Stimulated activated CD4-positive, alpha-beta T cell treated with anti-CD3 and anti-CD28 coated beads, Interleukin-4, amount 100 ng/mL, for 1 hour (primary cell): Measurements from ENCODE around the gene SLC38A4.
"Not testable (repeated sequence)": the region's sequence is repeated elsewhere in the genome, so short reads cannot be mapped to it uniquely, and the experiment has no call there.

Experiments used
- DNase-seq: peaks from one replicate; pipeline ENCODE4 v3.0.0-alpha.2; 2020

The SLC38A4 gene, protein sequence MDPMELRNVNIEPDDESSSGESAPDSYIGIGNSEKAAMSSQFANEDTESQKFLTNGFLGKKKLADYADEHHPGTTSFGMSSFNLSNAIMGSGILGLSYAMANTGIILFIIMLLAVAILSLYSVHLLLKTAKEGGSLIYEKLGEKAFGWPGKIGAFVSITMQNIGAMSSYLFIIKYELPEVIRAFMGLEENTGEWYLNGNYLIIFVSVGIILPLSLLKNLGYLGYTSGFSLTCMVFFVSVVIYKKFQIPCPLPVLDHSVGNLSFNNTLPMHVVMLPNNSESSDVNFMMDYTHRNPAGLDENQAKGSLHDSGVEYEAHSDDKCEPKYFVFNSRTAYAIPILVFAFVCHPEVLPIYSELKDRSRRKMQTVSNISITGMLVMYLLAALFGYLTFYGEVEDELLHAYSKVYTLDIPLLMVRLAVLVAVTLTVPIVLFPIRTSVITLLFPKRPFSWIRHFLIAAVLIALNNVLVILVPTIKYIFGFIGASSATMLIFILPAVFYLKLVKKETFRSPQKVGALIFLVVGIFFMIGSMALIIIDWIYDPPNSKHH

DNA sequence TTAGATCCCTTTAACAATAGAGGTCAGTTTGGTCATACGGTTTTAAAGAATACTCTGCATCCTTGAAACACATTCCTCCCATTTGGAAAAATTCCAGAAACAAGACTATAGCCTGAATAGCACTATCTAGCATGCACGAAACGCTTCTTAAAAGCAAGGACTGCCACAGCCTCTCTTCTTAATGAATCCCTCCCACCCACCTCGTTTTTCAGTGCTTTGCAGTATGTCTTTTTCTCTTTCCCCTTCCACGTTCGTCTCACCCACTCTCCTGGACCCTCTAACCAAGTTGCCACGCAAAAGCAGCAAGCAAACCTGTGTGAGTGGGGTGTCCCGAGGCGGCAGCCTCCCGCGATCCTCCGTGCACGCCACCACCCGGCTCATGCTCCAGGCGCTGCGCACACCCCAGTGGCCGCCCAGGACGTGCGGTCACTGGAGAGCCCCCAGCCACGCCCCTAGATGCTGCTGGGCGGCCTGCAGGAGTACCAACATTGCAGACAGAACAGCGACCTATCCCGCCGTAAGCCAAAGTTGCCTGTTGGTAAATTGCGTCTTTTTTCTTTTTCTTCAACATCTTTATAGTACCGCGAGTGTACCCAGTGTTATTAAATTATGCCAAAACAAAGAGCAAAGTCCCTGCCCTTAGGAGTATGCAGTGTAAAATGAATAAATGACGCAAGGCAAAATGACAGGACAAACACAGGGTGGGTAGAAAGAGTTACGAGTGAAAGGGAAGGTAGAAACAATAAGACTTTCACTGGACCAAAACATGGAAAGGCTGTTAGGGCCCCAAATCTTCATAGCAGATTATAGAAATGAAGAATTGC lies at the start of gene SLC38A4:
Gene SLC38A4, minus strand, starts transcription at position 407 of the 824 bp plus-strand sequence. CDS start 32,926 bp downstream, outside the sequence.
- no peak for DNase-seq

- DNase-seq, result no peak
Observed at GRCh38 chr12:46875095-46875494, 49.3 kb upstream of the SLC38A4 start.

- DNase-seq, result no peak
Observed at GRCh38 chr12:46874642-46875041, 48.8 kb upstream of the SLC38A4 start.

- DNase-seq, result no peak
Observed at GRCh38 chr12:46872135-46872534, 46.3 kb upstream of the SLC38A4 start.

DNA sequence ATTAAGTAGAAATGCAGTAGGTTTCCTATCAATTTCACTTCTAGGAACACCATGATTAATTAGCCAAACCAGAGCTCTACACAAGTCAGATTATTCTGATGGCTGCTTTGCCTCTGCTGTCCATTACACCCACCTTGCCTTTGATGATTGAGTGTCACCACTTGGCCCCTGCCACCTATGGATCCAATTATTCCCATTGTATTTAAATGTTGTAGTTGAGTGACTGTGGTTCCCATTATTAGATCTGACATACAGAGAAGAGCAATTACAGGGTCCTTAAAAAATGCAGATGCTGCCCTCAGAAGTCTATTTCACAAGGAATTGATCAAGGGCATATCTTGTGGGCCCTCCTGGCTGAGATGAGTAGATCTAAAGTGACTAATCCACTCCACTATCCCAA lies 39.5 kb upstream of the SLC38A4 start:
- no peak for DNase-seq

DNA sequence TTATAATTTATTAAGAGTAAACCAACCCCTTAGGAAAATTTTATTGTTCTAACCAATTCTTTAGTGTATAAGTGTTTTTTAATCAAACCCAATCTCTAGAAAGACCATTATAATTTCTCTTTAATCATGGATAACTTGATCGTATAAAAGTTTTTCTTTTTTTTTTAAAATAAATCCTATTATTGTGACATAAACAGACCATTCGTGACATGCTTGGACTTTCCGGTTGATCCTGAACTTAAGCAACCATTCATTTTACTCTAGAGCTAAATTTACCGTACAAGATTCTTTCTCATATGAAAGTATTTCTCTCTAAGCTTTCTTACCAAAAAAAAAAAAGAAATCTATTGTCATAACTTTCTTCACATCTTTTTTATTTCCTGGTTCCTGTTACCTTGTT lies 32.6 kb upstream of the SLC38A4 start:
- DNase-seq, result no peak

- DNase-seq, result no peak
Observed at GRCh38 chr12:46857486-46857885, 31.7 kb upstream of the SLC38A4 start.

- DNase-seq, result no peak
Observed at GRCh38 chr12:46855760-46856159, 30.0 kb upstream of the SLC38A4 start.

DNA sequence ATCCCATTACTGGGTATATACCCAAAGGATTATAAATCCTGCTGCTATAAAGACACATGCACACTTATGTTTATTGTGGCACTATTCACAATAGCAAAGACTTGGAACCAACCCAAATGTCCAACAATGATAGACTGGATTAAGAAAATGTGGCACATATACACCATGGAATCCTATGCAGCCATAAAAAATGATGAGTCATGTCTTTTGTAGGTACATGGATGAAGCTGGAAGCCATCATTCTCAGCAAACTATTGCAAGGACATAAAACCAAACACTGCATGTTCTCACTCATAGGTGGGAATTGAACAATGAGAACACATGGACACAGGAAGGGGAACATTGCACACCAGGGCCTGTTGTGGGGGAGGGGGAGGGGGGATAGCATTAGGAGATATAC lies 28.4 kb upstream of the SLC38A4 start:
- DNase-seq, result not testable (repeated sequence)

DNA sequence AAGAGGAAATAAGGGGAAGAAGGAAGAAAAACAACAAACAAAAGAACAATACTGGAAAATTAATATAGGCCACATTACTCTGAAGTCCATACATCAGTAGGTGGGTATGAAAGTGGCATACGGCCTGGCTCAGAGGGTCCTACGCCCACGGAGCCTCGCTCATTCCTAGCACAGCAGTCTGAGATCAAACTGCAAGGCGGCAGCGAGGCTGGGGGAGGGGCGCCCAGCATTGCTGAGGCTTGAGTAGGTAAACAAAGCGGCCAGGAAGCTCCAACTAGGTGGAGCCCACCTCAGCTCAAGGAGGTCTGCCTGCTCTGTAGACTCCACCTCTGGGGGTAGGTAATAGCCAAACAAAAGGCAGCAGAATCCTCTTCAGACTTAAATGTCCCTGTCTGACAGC lies 23.0 kb upstream of the SLC38A4 start:
- not testable (repeated sequence) for DNase-seq

GRCh38 chr12:46847001-46847400 lies 21.2 kb upstream of the SLC38A4 start:
- no peak for DNase-seq

- no peak for DNase-seq
Observed at GRCh38 chr12:46843811-46844210, 18.0 kb upstream of the SLC38A4 start.

DNA sequence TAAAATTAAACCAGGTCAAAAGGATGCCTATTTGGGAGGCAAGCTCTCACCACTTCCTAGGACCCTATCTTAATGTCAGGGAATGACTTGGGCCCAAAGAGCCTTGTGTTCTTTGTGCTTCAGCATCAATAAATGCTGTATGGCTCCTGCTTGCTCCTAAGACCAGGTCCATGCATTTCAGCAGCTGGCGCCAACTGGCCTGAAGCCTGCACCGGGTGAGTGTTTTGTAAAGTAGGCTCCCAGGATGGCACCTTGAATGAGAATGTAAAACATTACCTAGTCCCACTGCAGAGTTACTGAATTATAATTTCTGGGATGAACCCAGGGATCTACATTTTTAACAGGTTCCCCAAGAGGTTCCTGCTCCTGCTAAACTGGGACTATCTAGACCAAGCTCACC lies 16.1 kb upstream of the SLC38A4 start:
- no peak for DNase-seq

GRCh38 chr12:46839964-46840363 lies 14.2 kb upstream of the SLC38A4 start:
- DNase-seq, result no peak

GRCh38 chr12:46839232-46839631 lies 13.4 kb upstream of the SLC38A4 start:
- DNase-seq, result no peak

DNA sequence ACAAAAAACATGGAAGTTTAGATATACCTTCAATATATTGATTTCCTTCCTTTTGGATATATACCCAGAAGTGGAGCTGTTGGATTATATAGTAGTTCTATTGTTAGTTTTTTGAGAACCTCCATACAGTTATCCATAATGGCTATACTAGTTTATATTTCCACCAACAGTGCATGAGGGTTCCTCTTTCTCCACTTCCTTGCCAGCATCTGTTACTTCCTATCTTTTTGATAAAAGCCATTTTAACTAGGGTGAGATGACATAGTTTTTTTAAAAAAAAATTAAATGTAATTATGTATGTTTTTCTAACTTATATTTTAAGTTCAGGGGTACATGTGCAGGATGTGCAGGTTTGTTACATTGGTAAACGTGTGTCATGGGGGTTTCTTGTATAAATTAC lies 10.0 kb upstream of the SLC38A4 start:
- no peak for DNase-seq

DNA sequence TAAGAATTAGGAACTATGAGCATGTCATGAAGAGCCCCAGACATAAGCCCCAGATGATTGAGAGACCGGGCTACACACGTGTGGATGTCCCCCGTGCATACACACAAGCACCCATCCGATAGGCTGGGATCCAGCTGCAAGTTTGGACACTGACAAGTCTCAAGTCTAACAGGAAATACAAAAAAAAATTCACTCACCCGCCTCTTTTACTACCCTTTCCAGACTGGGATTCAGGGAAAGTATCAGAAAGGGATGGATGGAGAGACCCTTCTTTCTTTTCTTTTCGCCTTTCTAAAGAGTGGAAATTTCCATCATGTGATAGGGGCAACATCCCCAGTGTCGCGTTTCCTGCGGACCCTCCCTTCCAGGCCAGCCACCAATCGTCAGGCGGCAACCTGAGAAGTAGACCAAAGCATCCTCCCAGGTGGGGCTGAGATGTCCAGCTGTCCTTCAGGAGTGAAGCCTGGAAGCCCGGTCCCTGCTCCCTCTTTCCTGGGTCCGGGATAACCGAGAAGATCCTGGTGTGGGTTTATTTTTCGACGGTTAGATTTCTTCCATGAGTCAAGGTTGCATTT lies 6.4 kb upstream of the SLC38A4 start:
- DNase-seq, result no peak

- no peak for DNase-seq
Observed at GRCh38 chr12:46831335-46832129, 5.7 kb upstream of the SLC38A4 start.

- DNase-seq, result no peak
Observed at GRCh38 chr12:46830731-46831334, 5.0 kb upstream of the SLC38A4 start.

DNA sequence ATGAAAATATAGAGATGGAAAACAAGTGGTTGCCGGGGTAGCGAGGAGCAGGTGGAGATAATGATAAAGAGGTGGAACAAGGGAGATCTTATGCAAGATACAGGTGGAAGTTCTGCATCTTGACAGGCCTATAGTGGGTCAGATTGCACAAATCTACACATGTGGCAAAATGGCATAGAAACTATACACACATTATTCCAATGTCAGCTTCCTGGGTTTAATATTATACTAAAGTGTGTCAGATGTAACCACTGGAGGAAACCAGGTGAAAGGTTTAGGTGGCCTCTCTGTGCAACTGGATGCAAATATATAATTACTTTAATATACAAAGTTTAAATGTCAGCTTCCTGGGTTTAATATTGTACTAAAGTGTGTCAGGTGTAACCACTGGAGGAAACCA lies 1.1 kb downstream of the SLC38A4 start:
- no peak for DNase-seq

- no peak for DNase-seq
Observed at GRCh38 chr12:46818642-46819041, 7.2 kb downstream of the SLC38A4 start.

- no peak for DNase-seq
Observed at GRCh38 chr12:46815809-46816208, 10.0 kb downstream of the SLC38A4 start.
